HG03280 (cell line): ENCODE data around the gene ANAPC2.

Experiments
- ATAC-seq: cut with Tn5 transposase; IDR thresholded peaks from one replicate; pipeline ENCODE4 v1.9.1; 2021; ENCODE audit warnings: mild to moderate bottlenecking, moderate library complexity; ENCODE audit not compliant: unreplicated experiment

Gene ANAPC2

GRCh38 chr9:137194909-137195308 is 6.5 kb upstream of the ANAPC2 start:
- no peak for ATAC-seq

- ATAC-seq, result no peak
These were observed 6.0 kb upstream of the ANAPC2 start for GRCh38 chr9:137194388-137194787.

- no peak for ATAC-seq
These were observed 5.4 kb upstream of the ANAPC2 start for GRCh38 chr9:137193771-137194170.

- ATAC-seq, result no peak
These were observed 4.5 kb upstream of the ANAPC2 start for GRCh38 chr9:137192859-137193258.

- ATAC-seq, result no peak
These were observed 4.1 kb upstream of the ANAPC2 start for GRCh38 chr9:137192448-137192780.

- ATAC-seq, result no peak
These were observed 3.5 kb upstream of the ANAPC2 start for GRCh38 chr9:137191691-137192447.

GRCh38 chr9:137191245-137191644 is 2.9 kb upstream of the ANAPC2 start:
- no peak for ATAC-seq

GRCh38 chr9:137190315-137190856 is 2.0 kb upstream of the ANAPC2 start:
- no peak for ATAC-seq

GRCh38 chr9:137189297-137190295 is 1.2 kb upstream of the ANAPC2 start:
- ATAC-seq, result no peak

GRCh38 chr9:137188086-137188489 is 272 bp downstream of the ANAPC2 start:
- ATAC-seq, result no peak

GRCh38 chr9:137187386-137187785 is 974 bp downstream of the ANAPC2 start:
- no peak for ATAC-seq

GRCh38 chr9:137186385-137186784 is 2.0 kb downstream of the ANAPC2 start:
- ATAC-seq, result no peak

GRCh38 chr9:137185921-137186320 is 2.4 kb downstream of the ANAPC2 start:
- ATAC-seq, result no peak

GRCh38 chr9:137184881-137185660 is 3.3 kb downstream of the ANAPC2 start:
- ATAC-seq, result no peak

GRCh38 chr9:137183980-137184595 is 4.3 kb downstream of the ANAPC2 start:
- no peak for ATAC-seq

GRCh38 chr9:137182836-137183235 is 5.5 kb downstream of the ANAPC2 start:
- ATAC-seq, result no peak

GRCh38 chr9:137181680-137182079 is 6.7 kb downstream of the ANAPC2 start:
- ATAC-seq, result no peak

- no peak for ATAC-seq
These were observed 7.9 kb downstream of the ANAPC2 start for GRCh38 chr9:137180491-137180890.

- no peak for ATAC-seq
These were observed 8.6 kb downstream of the ANAPC2 start for GRCh38 chr9:137179761-137180160.

- no peak for ATAC-seq
These were observed 9.3 kb downstream of the ANAPC2 start for GRCh38 chr9:137178939-137179630.
